Measurements from ENCODE around the gene CCNL2.

- no peak for TF ChIP-seq CTCF (IDR thresholded peaks at IDR 0.05)
- no peak for TF ChIP-seq TEAD4 (CRISPR knock-in tag; IDR thresholded peaks at IDR 0.05)
- TF ChIP-seq JUN (CRISPR knock-in tag; IDR thresholded peaks at IDR 0.05) = no peak
- TF ChIP-seq, protein P1, sequence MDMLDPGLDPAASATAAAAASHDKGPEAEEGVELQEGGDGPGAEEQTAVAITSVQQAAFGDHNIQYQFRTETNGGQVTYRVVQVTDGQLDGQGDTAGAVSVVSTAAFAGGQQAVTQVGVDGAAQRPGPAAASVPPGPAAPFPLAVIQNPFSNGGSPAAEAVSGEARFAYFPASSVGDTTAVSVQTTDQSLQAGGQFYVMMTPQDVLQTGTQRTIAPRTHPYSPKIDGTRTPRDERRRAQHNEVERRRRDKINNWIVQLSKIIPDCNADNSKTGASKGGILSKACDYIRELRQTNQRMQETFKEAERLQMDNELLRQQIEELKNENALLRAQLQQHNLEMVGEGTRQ (CRISPR knock-in tag; IDR thresholded peaks at IDR 0.05) = no peak
- TF ChIP-seq MAX (CRISPR knock-in tag; IDR thresholded peaks at IDR 0.05) = no peak
- no peak for TF ChIP-seq CREB1 (CRISPR knock-in tag; IDR thresholded peaks at IDR 0.05)
- TF ChIP-seq, protein P2, sequence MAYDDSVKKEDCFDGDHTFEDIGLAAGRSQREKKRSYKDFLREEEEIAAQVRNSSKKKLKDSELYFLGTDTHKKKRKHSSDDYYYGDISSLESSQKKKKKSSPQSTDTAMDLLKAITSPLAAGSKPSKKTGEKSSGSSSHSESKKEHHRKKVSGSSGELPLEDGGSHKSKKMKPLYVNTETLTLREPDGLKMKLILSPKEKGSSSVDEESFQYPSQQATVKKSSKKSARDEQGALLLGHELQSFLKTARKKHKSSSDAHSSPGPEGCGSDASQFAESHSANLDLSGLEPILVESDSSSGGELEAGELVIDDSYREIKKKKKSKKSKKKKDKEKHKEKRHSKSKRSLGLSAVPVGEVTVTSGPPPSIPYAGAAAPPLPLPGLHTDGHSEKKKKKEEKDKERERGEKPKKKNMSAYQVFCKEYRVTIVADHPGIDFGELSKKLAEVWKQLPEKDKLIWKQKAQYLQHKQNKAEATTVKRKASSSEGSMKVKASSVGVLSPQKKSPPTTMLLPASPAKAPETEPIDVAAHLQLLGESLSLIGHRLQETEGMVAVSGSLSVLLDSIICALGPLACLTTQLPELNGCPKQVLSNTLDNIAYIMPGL (CRISPR knock-in tag; IDR thresholded peaks at IDR 0.05) = no peak
- TF ChIP-seq, protein P3, sequence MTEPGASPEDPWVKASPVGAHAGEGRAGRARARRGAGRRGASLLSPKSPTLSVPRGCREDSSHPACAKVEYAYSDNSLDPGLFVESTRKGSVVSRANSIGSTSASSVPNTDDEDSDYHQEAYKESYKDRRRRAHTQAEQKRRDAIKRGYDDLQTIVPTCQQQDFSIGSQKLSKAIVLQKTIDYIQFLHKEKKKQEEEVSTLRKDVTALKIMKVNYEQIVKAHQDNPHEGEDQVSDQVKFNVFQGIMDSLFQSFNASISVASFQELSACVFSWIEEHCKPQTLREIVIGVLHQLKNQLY (CRISPR knock-in tag; IDR thresholded peaks at IDR 0.05) = no peak
- TF ChIP-seq IRF2 (CRISPR knock-in tag; IDR thresholded peaks at IDR 0.05; ENCODE audit: borderline replicate concordance, low read depth) = no peak
- TF ChIP-seq NFE2L1 (CRISPR knock-in tag; IDR thresholded peaks at IDR 0.05) = no peak
- no peak for TF ChIP-seq RELA (CRISPR knock-in tag; IDR thresholded peaks at IDR 0.05; ENCODE audit: borderline replicate concordance)
- TF ChIP-seq NR3C1 (CRISPR knock-in tag; conservative IDR thresholded peaks at IDR 0.05; ENCODE audit: low read depth) = no peak
- TF ChIP-seq ZNF232 (CRISPR knock-in tag; IDR thresholded peaks at IDR 0.05) = no peak
These were observed 24.1 kb upstream of the CCNL2 start for GRCh38 chr1:1423245-1423597.

All from WTC11 (cell line).